SK-N-SH (cell line): ENCODE data around the gene TSNAXIP1. TPM values are rescaled to one million over a fixed set of nuclear protein-coding genes. Genes with fewer than 3 reads are reported as not detected.

Experiments
- CTCF ChIA-PET: fragments of 300-600, 350-600 bp; formaldehyde crosslinking; extraction: SDS; loops from one replicate; lab custom pipeline; 2021; lab: Yijun Ruan, JAX
- POLR2A ChIA-PET: fragments of 350-600 bp; sonication (Branson Sonifier 250); formaldehyde crosslinking; extraction: SDS; loops from one replicate; lab custom pipeline; 2020; ENCODE audit warnings: antibody characterized with exemption, inconsistent platforms; lab: Yijun Ruan, JAX
- DNase-seq: peaks from one replicate; pipeline ENCODE4 v3.0.0; 2012
- H2AFZ ChIP-seq: fragments of 200-600 bp; sonication (generic); 2 replicates; pipeline ENCODE4 v1.8.1; 2016; ENCODE audit warnings: antibody characterized with exemption, mild to moderate bottlenecking, low read depth
- H3F3A ChIP-seq: fragments of 200-600 bp; sonication (generic); replicated peaks from 2 replicates; pipeline ENCODE3; 2016; ENCODE audit warnings: antibody characterized with exemption, mild to moderate bottlenecking; ENCODE audit not compliant: insufficient read depth
- H3K27ac ChIP-seq, 2 experiments: fragments of 200-500 bp in 1 of 2; fragments of 200-600 bp in 1 of 2; sonication (Bioruptor generic) in 1 of 2; sonication (generic), shearing (Covaris generic) in 1 of 2; 2 replicates each; pipeline versions ENCODE4 v1.5.1 to v1.6.1; 2014 to 2016; ENCODE audit warnings: low read depth in 2 of 2, inconsistent platforms in 1 of 2, low read length in 1 of 2, mild to moderate bottlenecking in 1 of 2, mixed read lengths in 1 of 2
- H3K27me3 ChIP-seq: fragments of 200-600 bp; sonication (generic), shearing (Covaris generic); 2 replicates; pipeline ENCODE4 v1.6.1; 2016; ENCODE audit warnings: mixed run types; ENCODE audit not compliant: insufficient read depth
- H3K36me3 ChIP-seq, 2 experiments: fragments of 200-500 bp in 1 of 2; fragments of 200-600 bp in 1 of 2; sonication (Bioruptor generic) in 1 of 2; sonication (generic) in 1 of 2; replicated peaks in 1 of 2; 2 replicates each; pipeline versions ENCODE3 to v1.5.1; 2014 to 2016; ENCODE audit warnings: low read length in 1 of 2, mild to moderate bottlenecking in 1 of 2; ENCODE audit not compliant: insufficient read depth in 2 of 2, control insufficient read depth in 1 of 2
- H3K4me1 ChIP-seq, 2 experiments: fragments of 200-500 bp in 1 of 2; fragments of 200-600 bp in 1 of 2; sonication (Bioruptor generic) in 1 of 2; sonication (generic), shearing (Covaris generic) in 1 of 2; 2 replicates each; pipeline versions ENCODE4 v1.5.1 to v1.6.1; 2014 to 2016; ENCODE audit warnings: low read depth in 1 of 2, low read length in 1 of 2, mixed run types in 1 of 2; ENCODE audit not compliant: insufficient read depth in 2 of 2, control insufficient read depth in 1 of 2
- H3K4me2 ChIP-seq: fragments of 200-600 bp; sonication (generic), shearing (Covaris generic); 2 replicates; pipeline ENCODE4 v1.6.1; 2017; ENCODE audit warnings: mixed run types
- H3K4me3 ChIP-seq, 2 experiments: fragments of 200-500 bp in 1 of 2; fragments of 200-600 bp in 1 of 2; sonication (Bioruptor generic) in 1 of 2; sonication (generic), shearing (Covaris generic) in 1 of 2; 2 replicates each; pipeline versions ENCODE4 v1.5.1 to v1.8.1; 2014 to 2016; ENCODE audit warnings: low read depth in 2 of 2, inconsistent platforms in 1 of 2, low read length in 1 of 2, mild to moderate bottlenecking in 1 of 2, mixed read lengths in 1 of 2, moderate library complexity in 1 of 2
- H3K79me2 ChIP-seq: fragments of 200-600 bp; sonication (generic); 2 replicates; pipeline ENCODE4 v1.8.1; 2017; ENCODE audit warnings: mild to moderate bottlenecking; ENCODE audit not compliant: insufficient read depth
- H3K9ac ChIP-seq: fragments of 200-600 bp; sonication (generic); 2 replicates; pipeline ENCODE4 v1.6.1; 2017; ENCODE audit warnings: mixed run types
- H3K9me2 ChIP-seq: fragments of 200-600 bp; sonication (generic); 2 replicates; pipeline ENCODE4 v1.6.1; 2017; ENCODE audit warnings: mixed run types
- H3K9me3 ChIP-seq: fragments of 200-600 bp; sonication (generic); 2 replicates; pipeline ENCODE4 v1.6.1; 2017; ENCODE audit warnings: mixed run types, mild to moderate bottlenecking, moderate library complexity
- H4K20me1 ChIP-seq: fragments of 200-600 bp; sonication (generic); 2 replicates; pipeline ENCODE4 v1.6.1; 2017; ENCODE audit warnings: mild to moderate bottlenecking, mixed run types; ENCODE audit not compliant: insufficient read depth
- CTCF ChIP-seq: fragments of 200-600 bp; sonication (generic); IDR thresholded peaks from 2 replicates; pipeline ENCODE4 v1.6.1; 2017; ENCODE audit warnings: antibody characterized with exemption, mild to moderate bottlenecking, moderate library complexity
- ELF1 ChIP-seq: IDR thresholded peaks from 2 replicates; pipeline ENCODE4 v1.4.0; 2012
- FOXJ3 ChIP-seq: sonication (generic); formaldehyde crosslinking; IDR thresholded peaks from 2 replicates; pipeline ENCODE4 v1.5.1; 2020; ENCODE audit warnings: mild to moderate bottlenecking, missing genetic modification reagents
- GABPA ChIP-seq: IDR thresholded peaks from 2 replicates; pipeline ENCODE4 v1.4.0; 2012; ENCODE audit warnings: low read depth, mild to moderate bottlenecking
- IRF3 ChIP-seq: fragments of 150-350 bp; IDR thresholded peaks from 2 replicates; pipeline ENCODE4 v1.6.1; 2016; ENCODE audit warnings: mild to moderate bottlenecking, low read depth, low read length
- JUND ChIP-seq: IDR thresholded peaks from 2 replicates; pipeline ENCODE4 v1.4.0; 2012
- MAX ChIP-seq: IDR thresholded peaks from 2 replicates; pipeline ENCODE4 v1.4.0; 2012; ENCODE audit warnings: low read depth
- MEF2A ChIP-seq: IDR thresholded peaks from 2 replicates; pipeline ENCODE4 v1.4.0; 2012; ENCODE audit warnings: low read depth, borderline replicate concordance
- MXI1 ChIP-seq: IDR thresholded peaks from 2 replicates; pipeline ENCODE4 v1.6.1; 2012; ENCODE audit warnings: mild to moderate bottlenecking, low read depth, low read length, improper control_type of control experiment
- NFIC ChIP-seq: IDR thresholded peaks from 2 replicates; pipeline ENCODE4 v1.4.0; 2012; ENCODE audit warnings: borderline replicate concordance
- NRF1 ChIP-seq: IDR thresholded peaks from 2 replicates; pipeline ENCODE4 v1.6.1; 2012; ENCODE audit warnings: low read depth, mild to moderate bottlenecking, low read length
- RXRA ChIP-seq: IDR thresholded peaks from 2 replicates; pipeline ENCODE4 v1.4.0; 2012; ENCODE audit warnings: low read depth, mild to moderate bottlenecking, borderline replicate concordance
- SMC3 ChIP-seq: IDR thresholded peaks from 2 replicates; pipeline ENCODE4 v1.6.1; 2012; ENCODE audit warnings: low read depth, low read length, improper control_type of control experiment
- YY1 ChIP-seq: IDR thresholded peaks from 2 replicates; pipeline ENCODE4 v1.4.0; 2012; ENCODE audit warnings: low read depth, mild to moderate bottlenecking
- ZBTB33 ChIP-seq: IDR thresholded peaks from 2 replicates; pipeline ENCODE4 v1.4.0; 2012; ENCODE audit warnings: low read depth, borderline replicate concordance
- WGBS: methylation state at CpG from one replicate; pipeline ENCODE4 v1.1.6; 2017; ENCODE audit warnings: low lambda C conversion rate; 5-methylcytosine and 5-hydroxymethylcytosine counted together
- polyA plus RNA-seq, 3 experiments: library from polyadenylated mRNA; depleted of rRNA; stranded (reverse); fragments of >200 nt; gene quantifications; 2 replicates each; pipeline ENCODE4 v1.2.3, GENCODE V29; 2012
- TF ChIP-seq, protein P1 (sequence below): IDR thresholded peaks from 2 replicates; pipeline ENCODE4; 2012
- TF ChIP-seq, protein P2 (sequence below): IDR thresholded peaks from 2 replicates; pipeline ENCODE4 v1.4.0; 2012; ENCODE audit warnings: low read depth, borderline replicate concordance

TSNAXIP1 gene
- polyA plus RNA-seq, 1 of the 3 experiments (the other 2 are of a cell fraction), result 4.4 TPM

DNA sequence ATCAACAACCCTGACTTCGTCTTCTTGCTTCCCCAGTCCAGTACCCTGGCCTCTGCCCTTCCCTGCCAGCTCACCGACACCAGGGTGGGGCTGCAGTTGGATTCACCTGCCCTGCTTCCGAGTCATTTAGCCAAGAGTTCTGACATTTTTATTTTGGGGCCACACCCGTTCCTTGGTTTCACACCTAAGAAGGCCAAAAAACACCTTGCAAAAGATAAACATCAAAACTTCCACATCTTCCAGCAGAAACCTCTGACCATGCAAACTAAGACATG, 45.8 kb upstream of the TSNAXIP1 start:
- 0 out of 2 replicates have a peak, but pooled peaks cover 8% of the 10 kb centered on the region for H4K20me1 ChIP-seq
- no peak for TF ChIP-seq NRF1
- TF ChIP-seq MEF2A, result no peak
- no peak for TF ChIP-seq CTCF
- no peak for TF ChIP-seq YY1
- TF ChIP-seq ELF1, result no peak
- TF ChIP-seq MAX, result no peak
- no peak for TF ChIP-seq IRF3
- TF ChIP-seq MXI1, result no peak
- TF ChIP-seq, all 33 proteins: peak for 0
- no peaks in the 10 kb centered on the region for H3K9me3 ChIP-seq
- no peak overlapping the region for H3K4me3 ChIP-seq
- H3K9ac ChIP-seq, result no peak overlapping the region
- peaks cover 0 to 5% of the 10 kb centered on the region in 2 experiments; a peak in 1 of 4 replicates for H3K4me1 ChIP-seq
- no peaks in the 10 kb centered on the region for H3K9me2 ChIP-seq
- no peaks in the 10 kb centered on the region for H3K27me3 ChIP-seq
- no peaks in the 10 kb centered on the region; the same call in 1 of the 2 replicates for H3K79me2 ChIP-seq
- 97% methylated on average over 4 of the region's 4 CpGs for WGBS
- no peak overlapping the region for H2AFZ ChIP-seq
- ChIA-PET POLR2A (no interaction called here), CTCF (interaction anchor here (1.0 kb wide), 2 partner anchors 9 to 56 kb away, joined by 3 to 6 read pairs; no protein-coding TSS in a partner anchor)
- no peak for DNase-seq
- peaks cover 0 to 2% of the 10 kb centered on the region in 2 experiments for H3K36me3 ChIP-seq
- no peaks in the 10 kb centered on the region for H3F3A ChIP-seq
- no peak overlapping the region for H3K27ac ChIP-seq
- no peak overlapping the region for H3K4me2 ChIP-seq

DNA sequence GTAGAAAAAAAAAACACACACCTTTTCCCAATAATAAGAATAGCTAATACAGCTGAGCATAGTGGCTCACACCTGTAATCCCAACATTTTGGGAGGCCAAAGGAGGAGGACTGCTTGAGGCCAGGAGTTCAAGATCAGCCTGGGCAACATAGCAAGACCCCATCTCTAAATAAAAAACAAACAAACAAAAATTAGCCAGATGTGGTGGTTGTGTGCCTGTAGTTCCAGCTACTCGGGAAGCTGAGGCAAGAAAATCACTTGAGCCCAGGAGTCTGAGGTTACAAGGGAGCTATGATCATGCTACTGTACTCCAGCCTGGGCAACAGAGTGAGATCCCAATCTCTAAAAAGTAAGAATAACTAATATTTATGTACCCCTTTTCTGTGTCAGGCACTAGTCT, 44.8 kb upstream of the TSNAXIP1 start:
- no peaks in the 10 kb centered on the region; the same call in 1 of the 2 replicates for H3K79me2 ChIP-seq
- H2AFZ ChIP-seq, result no peak overlapping the region
- no peak overlapping the region for H3K4me2 ChIP-seq
- POLR2A ChIA-PET, result interaction anchor here (0.6 kb wide), 1 partner anchor 17 kb away, joined by 3 read pairs; no protein-coding TSS in a partner anchor
- no peak overlapping the region for H3K4me3 ChIP-seq
- H4K20me1 ChIP-seq, result 0 out of 2 replicates have a peak, but pooled peaks cover 8% of the 10 kb centered on the region
- WGBS, result 100% methylated on average over 1 of the region's 1 CpG
- no peak for DNase-seq
- H3K27ac ChIP-seq, result no peak overlapping the region
- H3K4me1 ChIP-seq, result peaks cover 0 to 5% of the 10 kb centered on the region in 2 experiments; a peak in 1 of 4 replicates
- peaks cover 0 to 2% of the 10 kb centered on the region in 2 experiments for H3K36me3 ChIP-seq
- no peak overlapping the region for H3K9ac ChIP-seq
- H3K9me2 ChIP-seq, result no peaks in the 10 kb centered on the region
- no peaks in the 10 kb centered on the region for H3K27me3 ChIP-seq
- H3F3A ChIP-seq, result no peaks in the 10 kb centered on the region
- no peaks in the 10 kb centered on the region for H3K9me3 ChIP-seq
- CTCF ChIA-PET, result no interaction called here
- TF ChIP-seq NFIC, result no peak
- TF ChIP-seq, protein P1, sequence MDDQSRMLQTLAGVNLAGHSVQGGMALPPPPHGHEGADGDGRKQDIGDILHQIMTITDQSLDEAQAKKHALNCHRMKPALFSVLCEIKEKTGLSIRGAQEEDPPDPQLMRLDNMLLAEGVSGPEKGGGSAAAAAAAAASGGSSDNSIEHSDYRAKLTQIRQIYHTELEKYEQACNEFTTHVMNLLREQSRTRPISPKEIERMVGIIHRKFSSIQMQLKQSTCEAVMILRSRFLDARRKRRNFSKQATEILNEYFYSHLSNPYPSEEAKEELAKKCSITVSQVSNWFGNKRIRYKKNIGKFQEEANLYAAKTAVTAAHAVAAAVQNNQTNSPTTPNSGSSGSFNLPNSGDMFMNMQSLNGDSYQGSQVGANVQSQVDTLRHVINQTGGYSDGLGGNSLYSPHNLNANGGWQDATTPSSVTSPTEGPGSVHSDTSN, result no peak
- TF ChIP-seq, protein P2, sequence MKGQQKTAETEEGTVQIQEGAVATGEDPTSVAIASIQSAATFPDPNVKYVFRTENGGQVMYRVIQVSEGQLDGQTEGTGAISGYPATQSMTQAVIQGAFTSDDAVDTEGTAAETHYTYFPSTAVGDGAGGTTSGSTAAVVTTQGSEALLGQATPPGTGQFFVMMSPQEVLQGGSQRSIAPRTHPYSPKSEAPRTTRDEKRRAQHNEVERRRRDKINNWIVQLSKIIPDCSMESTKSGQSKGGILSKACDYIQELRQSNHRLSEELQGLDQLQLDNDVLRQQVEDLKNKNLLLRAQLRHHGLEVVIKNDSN, result no peak
- TF ChIP-seq SMC3, result no peak
- TF ChIP-seq NRF1, result no peak
- no peak for TF ChIP-seq MXI1
- no peak for TF ChIP-seq ZBTB33
- no peak for TF ChIP-seq ELF1
- no peak for TF ChIP-seq CTCF
- no peak for TF ChIP-seq MAX
- no peak for TF ChIP-seq RXRA
- TF ChIP-seq GABPA, result no peak
- no peak for TF ChIP-seq FOXJ3 (CRISPR knock-in tag)
- no peak for TF ChIP-seq JUND
